ENCODE data around the gene SAMM50.

The SAMM50 gene

GRCh38 chr22:43946384-43946667, 8.9 kb upstream of the SAMM50 start:
- no peak for DNase-seq

- DNase-seq, result no peak
Observed at GRCh38 chr22:43948836-43949406, 6.3 kb upstream of the SAMM50 start.

GRCh38 chr22:43951391-43951790, 3.9 kb upstream of the SAMM50 start:
- DNase-seq, result no peak

- DNase-seq, result no peak
Observed at GRCh38 chr22:43951966-43952365, 3.3 kb upstream of the SAMM50 start.

GRCh38 chr22:43953988-43954785, 1.1 kb upstream of the SAMM50 start:
- DNase-seq, result no peak

GRCh38 chr22:43955883-43956782, 891 bp downstream of the SAMM50 start:
- DNase-seq, result no peak

GRCh38 chr22:43956805-43957463, 1.7 kb downstream of the SAMM50 start:
- DNase-seq, result no peak

GRCh38 chr22:43957871-43958270, 2.6 kb downstream of the SAMM50 start:
- no peak for DNase-seq

GRCh38 chr22:43964314-43964857, 9.1 kb downstream of the SAMM50 start:
- no peak for DNase-seq

- no peak for DNase-seq
Observed at GRCh38 chr22:43967069-43967468, 11.8 kb downstream of the SAMM50 start.

GRCh38 chr22:43968614-43969013, 13.4 kb downstream of the SAMM50 start:
- no peak for DNase-seq

GRCh38 chr22:43969021-43969878, 14.0 kb downstream of the SAMM50 start:
- DNase-seq, result no peak

- no peak for DNase-seq
Observed at GRCh38 chr22:43969989-43970755, 14.9 kb downstream of the SAMM50 start.

- DNase-seq, result no peak
Observed at GRCh38 chr22:43971112-43971511, 15.9 kb downstream of the SAMM50 start.

GRCh38 chr22:43972931-43973462, 17.8 kb downstream of the SAMM50 start:
- DNase-seq, result no peak

- DNase-seq, result no peak
Observed at GRCh38 chr22:43974028-43974545, 18.8 kb downstream of the SAMM50 start.

GRCh38 chr22:43975041-43975440, 19.8 kb downstream of the SAMM50 start:
- no peak for DNase-seq

- no peak for DNase-seq
Observed at GRCh38 chr22:43976861-43977795, 21.9 kb downstream of the SAMM50 start.

- no peak for DNase-seq
Observed at GRCh38 chr22:43978558-43978957, 23.3 kb downstream of the SAMM50 start.

All from femur (tissue), 1 donor.